NCI-H2227 (cell line): ENCODE data around the gene CLGN.

Experiments
- DNase-seq: peaks from one replicate; lab custom pipeline; 2025; ENCODE audit not compliant: unreplicated experiment; lab: John Stamatoyannopoulos, UW

The CLGN gene

GRCh38 chr4:140388015-140388414 is 39.4 kb downstream of the CLGN start:
- no peak for DNase-seq

- no peak for DNase-seq
Observed at GRCh38 chr4:140382732-140383131, 44.7 kb downstream of the CLGN start.

DNA sequence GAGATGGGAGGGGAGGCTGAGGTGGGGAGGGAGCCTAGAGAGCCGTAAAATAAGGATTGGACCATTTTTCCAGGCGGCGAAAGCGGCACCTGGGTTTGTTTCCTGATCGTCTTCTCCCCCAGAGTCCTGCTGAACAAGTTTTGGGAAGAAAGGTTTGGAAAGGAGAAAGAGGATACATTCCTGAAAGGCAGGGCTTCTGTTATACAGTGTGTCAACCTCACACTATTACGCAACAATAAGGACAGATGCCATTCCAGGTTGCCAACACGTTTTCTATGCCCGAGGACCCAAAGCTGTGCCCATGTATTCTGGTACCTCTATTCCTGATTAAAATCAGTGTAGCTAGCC is 53.3 kb downstream of the CLGN start:
- no peak for DNase-seq

- peak; percentile 97 for DNase-seq
Observed at GRCh38 chr4:140373328-140374129, 53.9 kb downstream of the CLGN start, which contains the start of gene SCOC. Gene SCOC, plus strand, starts transcription at chr4:140373646. Its CDS starts 5,525 bp downstream, at chr4:140379171.

- no peak for DNase-seq
Observed at GRCh38 chr4:140372751-140373327, 54.6 kb downstream of the CLGN start.

- DNase-seq, result no peak
Observed at GRCh38 chr4:140368686-140369085, 58.8 kb downstream of the CLGN start.

DNA sequence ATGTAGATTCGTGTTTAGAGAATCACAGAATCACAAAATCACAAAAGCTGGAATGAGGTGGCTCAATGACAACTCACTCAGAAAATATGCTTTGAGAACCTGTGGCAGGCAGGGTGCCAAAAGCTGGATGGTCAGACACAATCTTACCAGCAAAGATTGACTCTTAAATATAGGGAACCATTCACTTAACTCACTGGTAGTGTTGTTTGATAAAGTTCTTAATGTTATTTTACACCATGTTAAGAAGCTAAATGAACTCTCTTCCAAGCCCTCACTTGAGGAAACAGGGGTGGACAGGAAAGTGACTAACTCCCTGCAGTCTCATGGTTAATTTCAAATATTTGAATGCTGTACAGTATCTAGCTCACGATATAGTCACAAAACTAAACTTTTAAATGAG is 59.7 kb downstream of the CLGN start:
- no peak for DNase-seq

DNA sequence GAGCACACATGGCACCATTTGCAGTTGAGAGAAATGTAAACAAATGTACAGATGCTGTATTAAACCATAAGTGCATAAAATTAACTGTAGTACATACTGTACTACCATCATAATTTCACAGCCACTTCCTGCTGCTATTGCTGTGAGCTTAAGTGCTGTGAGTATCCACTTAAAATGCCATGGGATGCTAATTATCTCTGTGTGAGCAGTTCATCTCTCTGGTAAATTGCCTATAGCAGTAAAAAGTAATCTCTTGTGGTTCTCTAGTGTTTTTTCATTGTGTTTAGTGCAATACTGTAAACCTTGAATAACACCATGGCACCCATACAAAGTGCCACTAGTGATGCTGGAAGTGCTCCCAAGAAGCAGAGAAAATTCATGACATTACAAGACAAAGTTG is 63.9 kb downstream of the CLGN start:
- DNase-seq, result peak; percentile 63

DNA sequence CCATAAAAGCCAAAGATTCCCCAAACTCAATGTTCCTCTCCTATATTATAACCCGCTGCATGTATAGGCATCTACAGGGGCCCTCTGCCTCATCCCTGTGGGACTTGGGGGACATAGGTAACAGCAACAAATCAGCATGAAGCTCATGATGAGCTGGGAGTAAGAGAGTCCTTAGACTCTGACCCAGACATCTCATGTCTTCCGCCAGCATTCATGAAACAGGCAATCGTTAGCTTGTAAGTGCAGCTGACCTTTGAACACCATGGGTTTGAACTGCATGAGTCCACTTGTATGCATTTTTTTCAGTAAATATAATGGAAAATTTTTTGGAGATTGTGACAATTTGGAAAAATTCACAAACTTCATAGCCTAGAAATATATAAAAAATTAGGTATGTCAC is 64.4 kb downstream of the CLGN start:
- DNase-seq, result peak; percentile 13

DNA sequence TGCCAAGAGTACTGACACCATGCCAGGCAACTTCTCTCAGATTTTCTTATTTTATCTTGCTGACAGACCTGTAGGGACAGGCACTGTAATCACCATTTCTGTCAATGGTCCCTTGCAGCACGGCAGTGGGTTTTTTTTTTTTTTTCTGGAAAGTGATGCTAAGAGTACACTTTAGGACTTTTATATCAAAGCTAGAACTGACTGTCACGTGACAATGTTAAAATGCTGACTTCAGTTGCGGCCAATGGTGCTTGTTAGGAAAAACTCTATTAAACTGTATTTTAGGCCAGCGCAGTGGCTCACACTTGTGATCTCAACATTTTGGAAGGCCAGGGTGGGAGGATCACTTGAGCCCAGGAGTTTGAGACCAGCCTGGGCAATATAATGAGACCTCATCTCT is 66.3 kb downstream of the CLGN start:
- DNase-seq, result no peak

- DNase-seq, result peak; percentile 81
Observed at GRCh38 chr4:140359562-140360427, 67.7 kb downstream of the CLGN start.

DNA sequence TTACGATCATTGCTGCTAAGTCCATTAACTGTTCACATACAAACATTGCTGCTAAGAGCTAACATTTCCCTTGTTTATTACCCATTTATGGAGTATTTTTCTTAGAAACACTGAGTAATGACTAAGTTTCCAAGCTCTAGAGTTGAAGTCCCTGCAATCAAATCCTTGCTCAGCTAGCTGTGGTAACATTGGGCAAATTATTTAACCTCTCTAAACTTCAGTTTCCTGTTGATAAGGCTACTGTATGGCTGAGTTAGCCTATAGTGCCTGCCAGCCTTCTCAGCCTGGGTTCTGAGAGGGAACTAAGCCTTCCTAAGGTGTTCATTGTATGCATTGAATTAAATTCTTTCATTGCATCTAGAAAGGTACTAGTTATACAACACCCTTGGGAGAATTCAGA is 69.2 kb downstream of the CLGN start:
- no peak for DNase-seq

- DNase-seq, result no peak
Observed at GRCh38 chr4:140357868-140358267, 69.6 kb downstream of the CLGN start.

- no peak for DNase-seq
Observed at GRCh38 chr4:140355288-140355687, 72.2 kb downstream of the CLGN start.

DNA sequence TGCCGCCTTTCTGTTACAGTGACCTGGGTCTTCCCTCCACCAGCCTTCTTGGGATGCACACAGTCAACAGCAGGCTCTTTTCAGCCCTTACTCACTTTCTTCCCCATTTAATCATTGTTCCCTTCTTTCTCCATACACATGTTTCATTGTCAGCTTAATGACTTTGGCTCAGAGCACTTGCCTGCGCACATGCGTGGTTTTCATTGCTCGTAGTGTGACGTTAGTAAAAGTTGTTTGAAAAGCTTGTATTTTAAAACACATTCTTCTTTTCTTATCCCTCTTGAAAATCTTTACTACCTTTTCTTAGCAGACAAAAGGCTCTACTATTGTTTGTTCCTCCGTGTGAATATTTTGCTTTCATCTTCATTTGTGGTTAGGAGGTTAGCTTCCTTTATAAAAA is 73.7 kb downstream of the CLGN start:
- DNase-seq, result no peak

- DNase-seq, result no peak
Observed at GRCh38 chr4:140351093-140352075, 76.1 kb downstream of the CLGN start.

DNA sequence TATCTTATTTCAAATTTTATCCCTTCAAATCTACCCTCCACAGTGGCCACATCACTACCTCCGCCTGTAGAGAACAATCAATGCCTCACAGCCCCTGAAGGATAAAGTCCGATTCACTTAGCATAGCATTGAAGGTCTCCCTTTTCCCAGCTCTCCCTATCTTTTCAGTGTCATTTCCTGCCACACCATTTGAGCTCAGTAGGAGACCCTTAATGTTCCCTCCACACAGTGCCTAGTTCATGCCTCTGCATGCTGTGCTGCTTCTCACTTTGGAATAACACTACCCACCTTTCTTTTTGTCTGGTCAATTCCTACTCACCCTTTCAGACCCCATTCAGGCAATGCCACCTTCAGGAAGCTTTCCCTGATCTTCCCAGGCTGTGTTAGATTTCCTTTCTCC is 77.6 kb downstream of the CLGN start:
- DNase-seq, result no peak

DNA sequence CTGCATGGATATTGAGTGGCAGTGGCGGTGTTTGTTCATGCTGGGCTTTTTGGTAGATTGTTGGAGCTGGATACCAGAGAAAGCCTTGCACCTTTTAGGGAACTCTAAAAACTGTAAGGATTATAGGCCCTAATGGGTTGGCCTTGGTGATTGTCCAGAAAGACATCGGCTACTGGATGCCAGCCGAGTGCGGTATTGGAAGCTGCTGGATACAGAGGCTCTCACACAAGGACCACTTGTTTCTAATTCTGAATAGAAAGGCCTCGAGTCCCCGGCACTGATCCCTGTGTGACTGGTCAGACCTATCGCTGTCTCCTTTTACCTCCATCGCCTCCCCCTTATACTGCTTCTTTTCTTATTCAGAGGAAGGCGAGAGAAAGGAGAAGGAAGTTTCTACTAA is 81.3 kb downstream of the CLGN start:
- DNase-seq, result no peak

DNA sequence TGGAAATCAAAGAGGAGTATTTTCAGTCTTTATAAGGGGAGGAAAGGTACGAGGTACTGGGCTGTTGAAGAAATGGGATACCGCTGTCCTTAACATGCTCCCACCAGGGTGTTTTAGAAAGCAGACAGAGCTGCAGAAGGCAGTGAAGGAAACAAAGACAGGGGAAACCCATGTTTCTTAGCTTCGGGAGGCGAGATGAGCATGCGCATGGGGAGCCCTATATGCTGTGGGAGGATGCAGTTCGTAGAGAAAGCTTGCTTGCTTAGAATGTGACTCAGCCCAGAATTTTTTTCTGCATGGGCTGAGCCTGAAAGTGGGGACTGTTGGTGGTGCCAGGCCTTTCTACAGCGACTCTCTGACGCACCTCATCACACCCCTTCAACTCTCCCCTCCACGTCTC is 82.8 kb downstream of the CLGN start:
- DNase-seq, result no peak

- DNase-seq, result no peak
Observed at GRCh38 chr4:140344101-140344500, 83.3 kb downstream of the CLGN start.

DNA sequence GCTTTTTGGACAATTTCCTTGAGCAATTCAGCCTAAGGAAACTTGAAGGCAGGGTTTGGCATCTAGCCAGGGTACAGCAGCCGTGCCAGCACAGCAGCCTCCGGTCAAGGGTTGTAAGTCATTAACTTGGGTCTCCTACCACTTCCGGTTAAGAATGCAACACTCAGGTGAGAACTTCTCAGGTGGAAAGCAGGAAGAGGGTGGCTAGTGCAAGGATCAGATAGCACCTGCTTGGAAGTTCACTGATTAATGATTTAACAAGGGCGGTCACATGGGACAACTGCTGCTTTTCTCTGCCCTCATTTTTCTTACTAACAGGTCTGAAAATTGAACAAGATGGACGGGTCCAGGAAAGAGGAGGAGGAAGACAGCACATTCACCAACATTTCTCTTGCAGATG is 84.1 kb downstream of the CLGN start:
- peak; percentile 9 for DNase-seq
